Measurements from ENCODE around the gene CSNK2B.

The CSNK2B gene

GRCh38 chr6:31627690-31628287 is 38.1 kb upstream of the CSNK2B start:
- no peak for TF ChIP-seq CTCF (IDR thresholded peaks at IDR 0.05; ENCODE audit: poor library complexity, severe bottlenecking)
- Histone ChIP-seq H3K4me3 (ENCODE audit: severe bottlenecking) (no peak overlapping the region), H3K4me1 (ENCODE audit: insufficient read depth, poor library complexity, severe bottlenecking) (no peaks in the 10 kb centered on the region), H3K36me3 (ENCODE audit: low read depth) (peaks cover 99% of the 10 kb centered on the region), H3K27ac (ENCODE audit: poor library complexity, severe bottlenecking) (no peak overlapping the region), H3K9me3 (ENCODE audit: severe bottlenecking) (no peaks in the 10 kb centered on the region), H3K27me3 (ENCODE audit: insufficient read depth, poor library complexity, severe bottlenecking) (no peaks in the 10 kb centered on the region)
- DNase-seq (ENCODE audit: low spot score) (no peak), ATAC-seq (ENCODE audit: low read depth) (no peak)

- no peak for ATAC-seq (ENCODE audit: low read depth)
- H3K4me3 ChIP-seq (ENCODE audit: severe bottlenecking), result no peak overlapping the region
- H3K27me3 ChIP-seq (ENCODE audit: insufficient read depth, poor library complexity, severe bottlenecking), result no peaks in the 10 kb centered on the region
- DNase-seq (ENCODE audit: low spot score), result no peak
- no peak overlapping the region for H3K27ac ChIP-seq (ENCODE audit: poor library complexity, severe bottlenecking)
- H3K9me3 ChIP-seq (ENCODE audit: severe bottlenecking), result no peaks in the 10 kb centered on the region
- H3K36me3 ChIP-seq (ENCODE audit: low read depth), result peaks cover 99% of the 10 kb centered on the region
- no peaks in the 10 kb centered on the region for H3K4me1 ChIP-seq (ENCODE audit: insufficient read depth, poor library complexity, severe bottlenecking)
- no peak for TF ChIP-seq CTCF (IDR thresholded peaks at IDR 0.05; ENCODE audit: poor library complexity, severe bottlenecking)
Observed at GRCh38 chr6:31629014-31629413, 36.9 kb upstream of the CSNK2B start.

DNA sequence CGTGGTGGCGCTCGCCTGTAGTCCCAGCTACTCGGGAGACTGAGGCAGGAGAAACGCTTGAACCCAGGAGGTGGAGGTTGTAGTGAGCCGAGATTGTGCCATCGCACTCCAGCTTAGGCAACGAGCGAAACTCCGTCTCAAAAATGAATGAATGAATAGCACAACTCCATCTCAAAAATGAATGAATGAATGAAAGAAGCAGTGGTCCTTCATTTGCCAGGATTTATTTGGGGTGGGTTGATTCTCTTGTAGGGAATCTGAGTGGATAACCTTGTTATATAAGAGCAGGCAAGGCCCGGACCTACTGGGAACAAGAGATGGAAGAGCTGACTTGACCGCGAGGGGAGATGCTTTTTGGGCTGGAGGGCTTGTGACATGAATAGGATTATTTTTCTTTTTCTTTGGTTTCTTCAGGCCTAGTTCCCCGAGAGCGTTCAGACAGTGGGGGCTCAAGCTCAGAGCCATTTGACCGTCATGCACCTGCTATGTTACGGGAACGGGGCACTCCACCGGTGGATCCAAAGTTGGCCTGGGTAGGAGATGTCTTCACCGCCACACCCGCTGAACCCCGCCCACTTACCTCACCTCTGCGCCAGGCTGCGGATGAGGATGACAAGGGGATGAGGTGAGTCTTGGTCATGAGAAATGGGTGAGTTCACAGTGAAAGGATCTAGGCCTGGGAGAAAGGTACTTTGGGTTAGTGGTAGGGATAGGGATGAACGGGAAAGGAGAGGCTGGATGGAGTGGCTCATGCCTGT is 35.5 kb upstream of the CSNK2B start:
- TF ChIP-seq CTCF (IDR thresholded peaks at IDR 0.05; ENCODE audit: poor library complexity, severe bottlenecking), result no peak
- no peaks in the 10 kb centered on the region for H3K27me3 ChIP-seq (ENCODE audit: insufficient read depth, poor library complexity, severe bottlenecking)
- H3K36me3 ChIP-seq (ENCODE audit: low read depth), result peaks cover 99% of the 10 kb centered on the region
- H3K9me3 ChIP-seq (ENCODE audit: severe bottlenecking), result no peaks in the 10 kb centered on the region
- ATAC-seq (ENCODE audit: low read depth) (no peak), DNase-seq (ENCODE audit: low spot score) (no peak)
- H3K4me1 ChIP-seq (ENCODE audit: insufficient read depth, poor library complexity, severe bottlenecking), result no peaks in the 10 kb centered on the region
- no peak overlapping the region for H3K4me3 ChIP-seq (ENCODE audit: severe bottlenecking)
- H3K27ac ChIP-seq (ENCODE audit: poor library complexity, severe bottlenecking), result no peak overlapping the region

DNA sequence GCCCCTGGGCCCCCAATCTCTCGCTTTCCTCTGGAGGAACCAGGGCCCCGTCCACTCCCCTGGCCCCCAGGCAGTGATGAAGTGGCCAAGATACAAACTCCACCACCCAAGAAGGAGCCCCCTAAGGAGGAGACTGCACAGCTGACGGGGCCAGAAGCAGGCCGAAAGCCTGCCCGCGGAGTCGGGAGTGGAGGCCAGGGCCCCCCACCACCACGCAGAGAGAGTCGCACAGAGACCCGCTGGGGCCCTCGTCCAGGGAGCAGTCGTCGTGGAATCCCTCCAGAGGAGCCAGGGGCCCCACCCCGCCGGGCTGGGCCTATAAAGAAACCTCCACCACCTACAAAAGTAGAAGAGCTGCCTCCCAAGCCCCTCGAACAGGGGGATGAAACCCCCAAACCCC is 34.7 kb upstream of the CSNK2B start:
- Histone ChIP-seq H3K4me1 (ENCODE audit: insufficient read depth, poor library complexity, severe bottlenecking) (no peaks in the 10 kb centered on the region), H3K9me3 (ENCODE audit: severe bottlenecking) (no peaks in the 10 kb centered on the region), H3K4me3 (ENCODE audit: severe bottlenecking) (no peak overlapping the region), H3K27me3 (ENCODE audit: insufficient read depth, poor library complexity, severe bottlenecking) (no peaks in the 10 kb centered on the region), H3K36me3 (ENCODE audit: low read depth) (peaks cover 99% of the 10 kb centered on the region), H3K27ac (ENCODE audit: poor library complexity, severe bottlenecking) (no peak overlapping the region)
- ATAC-seq (ENCODE audit: low read depth) (no peak), DNase-seq (ENCODE audit: low spot score) (no peak)
- TF ChIP-seq CTCF (IDR thresholded peaks at IDR 0.05; ENCODE audit: poor library complexity, severe bottlenecking), result no peak
